ENCODE measurements around the gene CADM2. TPM values are rescaled to one million over a fixed set of nuclear protein-coding genes. Genes with fewer than 3 reads are reported as not detected.

The CADM2 gene
- total and polyA plus RNA-seq, 3 donors from 2014 or later, result 1.3 to 4.0 (median 2.7) TPM

DNA sequence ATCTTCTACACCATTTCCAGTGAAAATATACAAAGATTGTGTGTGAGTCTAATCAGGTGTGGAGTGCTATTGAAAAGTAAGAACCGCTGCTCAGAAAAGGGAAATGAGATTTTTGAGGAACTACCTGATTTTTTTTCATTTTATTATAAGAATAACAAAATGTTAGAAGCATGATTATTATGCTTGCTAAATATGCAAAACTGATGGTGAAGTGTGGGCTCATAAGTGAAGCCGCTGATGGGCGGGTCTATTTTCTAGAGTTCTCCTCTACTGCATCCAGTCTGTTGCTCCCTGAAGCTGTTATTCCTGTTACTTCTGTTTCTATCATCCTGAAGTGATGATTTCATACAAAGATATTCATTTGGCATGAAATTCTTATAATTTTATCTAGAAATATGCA lies 612.0 kb downstream of the CADM2 start:
- H3K27me3 ChIP-seq, result no peaks in the 10 kb centered on the region
- intact Hi-C loops (cut with DNase I; ENCODE audit: low total_unique reads), result no loop called here
- no peaks in the 10 kb centered on the region for H3K36me3 ChIP-seq (ENCODE audit: low read depth, missing control alignments)
- 90 to 93% methylated on average over 3 of the region's 3 CpGs for WGBS, 2 donors
- no peak overlapping the region for H3K27ac ChIP-seq
- DNase-seq, result no peak
- H3K4me1 ChIP-seq, result no peaks in the 10 kb centered on the region
- no peaks in the 10 kb centered on the region for H3K9me3 ChIP-seq
- no peak overlapping the region for H3K4me3 ChIP-seq
- no peak for TF ChIP-seq POLR2A (IDR thresholded peaks at IDR 0.05)
- TF ChIP-seq, protein P1, sequence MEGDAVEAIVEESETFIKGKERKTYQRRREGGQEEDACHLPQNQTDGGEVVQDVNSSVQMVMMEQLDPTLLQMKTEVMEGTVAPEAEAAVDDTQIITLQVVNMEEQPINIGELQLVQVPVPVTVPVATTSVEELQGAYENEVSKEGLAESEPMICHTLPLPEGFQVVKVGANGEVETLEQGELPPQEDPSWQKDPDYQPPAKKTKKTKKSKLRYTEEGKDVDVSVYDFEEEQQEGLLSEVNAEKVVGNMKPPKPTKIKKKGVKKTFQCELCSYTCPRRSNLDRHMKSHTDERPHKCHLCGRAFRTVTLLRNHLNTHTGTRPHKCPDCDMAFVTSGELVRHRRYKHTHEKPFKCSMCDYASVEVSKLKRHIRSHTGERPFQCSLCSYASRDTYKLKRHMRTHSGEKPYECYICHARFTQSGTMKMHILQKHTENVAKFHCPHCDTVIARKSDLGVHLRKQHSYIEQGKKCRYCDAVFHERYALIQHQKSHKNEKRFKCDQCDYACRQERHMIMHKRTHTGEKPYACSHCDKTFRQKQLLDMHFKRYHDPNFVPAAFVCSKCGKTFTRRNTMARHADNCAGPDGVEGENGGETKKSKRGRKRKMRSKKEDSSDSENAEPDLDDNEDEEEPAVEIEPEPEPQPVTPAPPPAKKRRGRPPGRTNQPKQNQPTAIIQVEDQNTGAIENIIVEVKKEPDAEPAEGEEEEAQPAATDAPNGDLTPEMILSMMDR (IDR thresholded peaks at IDR 0.05), result no peak

DNA sequence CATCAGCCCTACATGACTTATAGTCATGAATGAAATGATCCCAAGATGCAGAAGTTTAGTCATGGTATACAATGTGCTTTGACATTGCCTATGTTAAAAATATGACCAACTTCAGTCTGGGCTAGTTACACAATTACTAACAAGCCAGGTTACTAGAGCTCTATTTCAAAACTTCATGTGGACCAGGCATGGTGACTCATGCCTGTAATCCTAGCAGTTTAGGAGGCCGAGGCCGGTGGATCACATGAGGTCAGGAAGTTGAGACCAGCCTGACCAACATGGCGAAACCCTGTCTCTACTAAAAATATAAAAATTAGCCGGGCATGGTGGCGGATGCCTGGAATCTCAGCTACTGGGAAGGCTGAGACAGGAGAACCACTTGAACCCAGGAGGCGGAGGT lies 613.0 kb downstream of the CADM2 start:
- intact Hi-C loops (cut with DNase I; ENCODE audit: low total_unique reads), result no loop called here
- WGBS, 2 donors, result 91 to 94% methylated on average over 6 of the region's 6 CpGs
- Histone ChIP-seq H3K4me3 (no peak overlapping the region), H3K36me3 (ENCODE audit: low read depth, missing control alignments) (no peaks in the 10 kb centered on the region), H3K27ac (no peak overlapping the region), H3K4me1 (no peaks in the 10 kb centered on the region), H3K9me3 (no peaks in the 10 kb centered on the region), H3K27me3 (no peaks in the 10 kb centered on the region)
- no peak for DNase-seq
- no peak for TF ChIP-seq POLR2A (IDR thresholded peaks at IDR 0.05)
- TF ChIP-seq, protein P1 (IDR thresholded peaks at IDR 0.05), result no peak

DNA sequence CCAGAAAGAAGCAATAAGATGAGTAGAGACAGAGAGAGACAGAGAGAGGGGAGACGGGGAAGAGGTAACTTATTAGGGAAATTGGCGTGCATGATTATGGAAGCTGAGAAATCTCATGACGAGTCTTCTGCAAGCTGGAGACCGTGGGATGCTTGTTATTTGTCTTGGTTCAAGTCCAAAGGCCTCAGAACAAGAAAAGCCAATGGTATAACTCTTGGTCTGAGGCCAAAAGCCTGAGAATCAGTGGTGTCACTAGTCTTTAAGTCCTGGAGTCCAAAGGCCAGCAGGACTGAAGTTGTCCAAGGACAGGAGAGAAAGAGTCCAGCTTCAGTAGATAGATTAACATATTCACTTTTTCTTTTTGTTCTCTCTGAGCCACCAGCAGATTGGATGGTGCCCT lies 613.6 kb downstream of the CADM2 start:
- WGBS, 2 donors, result 64 to 65% methylated on average over 4 of the region's 4 CpGs
- no peaks in the 10 kb centered on the region for H3K9me3 ChIP-seq
- DNase-seq, result no peak
- intact Hi-C loops (cut with DNase I; ENCODE audit: low total_unique reads), result no loop called here
- H3K36me3 ChIP-seq (ENCODE audit: low read depth, missing control alignments), result no peaks in the 10 kb centered on the region
- H3K4me3 ChIP-seq, result no peak overlapping the region
- H3K27ac ChIP-seq, result no peak overlapping the region
- no peaks in the 10 kb centered on the region for H3K4me1 ChIP-seq
- no peaks in the 10 kb centered on the region for H3K27me3 ChIP-seq
- TF ChIP-seq, protein P1 (IDR thresholded peaks at IDR 0.05), result no peak
- no peak for TF ChIP-seq POLR2A (IDR thresholded peaks at IDR 0.05)

DNA sequence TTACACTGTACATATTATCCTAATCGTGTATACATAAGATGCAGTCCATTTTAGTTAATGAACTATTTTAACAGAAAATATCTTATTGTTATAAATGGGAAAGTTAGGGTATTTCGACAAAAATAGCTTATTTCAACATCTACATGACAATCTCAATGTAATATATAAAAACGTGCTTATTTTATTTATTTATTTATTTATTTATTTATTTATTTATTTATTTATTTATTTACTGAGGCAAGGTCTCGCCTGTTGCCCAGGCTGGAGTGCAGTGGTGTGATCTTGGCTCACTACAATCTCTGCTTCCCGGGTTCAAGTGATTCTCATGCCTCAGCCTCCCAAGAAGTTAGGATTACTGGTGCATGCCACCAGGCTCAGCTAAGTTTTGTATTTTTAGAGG lies 614.2 kb downstream of the CADM2 start:
- 82 to 87% methylated on average over 5 of the region's 5 CpGs for WGBS, 2 donors
- Histone ChIP-seq H3K36me3 (ENCODE audit: low read depth, missing control alignments) (no peaks in the 10 kb centered on the region), H3K4me1 (no peaks in the 10 kb centered on the region), H3K4me3 (no peak overlapping the region), H3K27me3 (no peaks in the 10 kb centered on the region), H3K27ac (no peak overlapping the region), H3K9me3 (no peaks in the 10 kb centered on the region)
- intact Hi-C loops (cut with DNase I; ENCODE audit: low total_unique reads), result no loop called here
- TF ChIP-seq, protein P1 (IDR thresholded peaks at IDR 0.05), result no peak
- TF ChIP-seq POLR2A (IDR thresholded peaks at IDR 0.05), result no peak
- no peak for DNase-seq

DNA sequence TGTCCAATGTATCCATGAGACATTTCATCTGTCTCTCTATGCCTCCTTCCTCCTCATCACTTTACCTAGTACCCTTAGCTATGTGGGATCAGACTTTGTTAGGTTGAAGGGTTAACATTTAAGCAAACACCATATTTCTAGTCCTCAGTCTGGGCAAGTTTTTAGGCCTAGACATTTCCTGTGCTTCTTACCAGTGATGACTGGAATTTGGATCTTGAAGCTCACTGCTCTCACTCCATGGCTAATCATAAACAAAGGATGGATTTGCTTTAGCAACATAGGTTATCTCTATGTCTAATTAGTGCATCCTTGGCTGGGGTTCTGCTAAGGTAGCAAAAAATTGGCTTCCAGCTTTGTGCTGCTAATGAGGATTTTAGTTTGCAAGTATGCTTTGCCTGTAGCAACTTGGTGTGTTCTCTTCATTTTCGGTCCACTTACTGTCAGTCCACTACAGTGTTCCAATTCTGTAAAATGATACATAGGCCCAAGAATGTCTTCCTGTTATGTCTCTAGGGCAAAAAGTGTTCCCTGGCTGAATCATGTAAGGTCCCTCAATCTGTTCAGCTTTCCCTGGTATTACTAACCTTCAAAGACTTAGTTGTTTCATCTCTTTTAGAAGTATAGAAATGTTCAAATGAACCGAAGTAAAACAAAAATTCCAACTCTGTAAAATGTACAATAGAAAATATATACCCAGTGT lies 615.4 kb downstream of the CADM2 start:
- Histone ChIP-seq H3K4me1 (no peaks in the 10 kb centered on the region), H3K27me3 (no peaks in the 10 kb centered on the region), H3K27ac (no peak overlapping the region), H3K36me3 (ENCODE audit: low read depth, missing control alignments) (no peaks in the 10 kb centered on the region), H3K4me3 (no peak overlapping the region), H3K9me3 (no peaks in the 10 kb centered on the region)
- intact Hi-C loops (cut with DNase I; ENCODE audit: low total_unique reads), result no loop called here
- no peak for DNase-seq
- TF ChIP-seq, protein P1 (IDR thresholded peaks at IDR 0.05), result no peak
- TF ChIP-seq POLR2A (IDR thresholded peaks at IDR 0.05), result no peak
- WGBS, 2 donors, result 73 to 75% methylated on average over 2 of the region's 2 CpGs
